GM12892 (cell line): ENCODE measurements around the gene TMEM158.

Experiments used
- POLR2A ChIP-seq: IDR thresholded peaks from 2 replicates; pipeline ENCODE4 v1.6.1; 2011; ENCODE audit warnings: low read depth, low read length, control low read depth
- POLR2AphosphoS5 ChIP-seq: IDR thresholded peaks from 2 replicates; pipeline ENCODE4 v1.6.1; 2011; ENCODE audit warnings: low read depth, low read length, control low read depth
- TAF1 ChIP-seq: IDR thresholded peaks from 2 replicates; pipeline ENCODE4 v1.6.1; 2011; ENCODE audit warnings: low read depth, mild to moderate bottlenecking, control low read depth, low read length, borderline replicate concordance

GRCh38 chr3:45219694-45220093, 6.4 kb downstream of the TMEM158 start:
- TF ChIP-seq POLR2AphosphoS5, result no peak
- TF ChIP-seq POLR2A, result no peak
- TF ChIP-seq TAF1, result no peak
